HCT116 (cell line): ENCODE data around the gene BMP2K. TPM values are rescaled to one million over a fixed set of nuclear protein-coding genes. Genes with fewer than 3 reads are reported as not detected.

ENCODE experiments used
- ATAC-seq: fragments of 200-7000 bp; cut with Tn5 transposase; 2 replicates; pipeline ENCODE4 v1.9.1; 2020; ENCODE audit warnings: mild to moderate bottlenecking, moderate library complexity
- Bru-seq: library from RNA; stranded (reverse); fragments of 400-500 nt; gene quantifications from one replicate; lab custom pipeline; 2021; lab: Mats Ljungman, UMichigan
- BruChase-seq, 2 experiments: library from RNA; stranded (reverse); fragments of 400-500 nt; gene quantifications; one replicate each; lab custom pipeline; 2021; lab: Mats Ljungman, UMichigan
- BruUV-seq: library from RNA; stranded (reverse); fragments of 400-500 nt; replicated peaks from 2 replicates; lab custom pipeline; 2021; lab: Mats Ljungman, UMichigan
- CTCF ChIA-PET: fragments of 300-600 bp; sonication (Branson Sonifier 250); formaldehyde crosslinking; loops from one replicate; lab custom pipeline; 2021; ENCODE audit warnings: antibody characterized with exemption; lab: Charles Lee
- POLR2A ChIA-PET: fragments of 300-600, 350-600 bp; sonication (Branson Sonifier 250); formaldehyde crosslinking; loops from one replicate; lab custom pipeline; 2021; ENCODE audit warnings: antibody characterized with exemption; lab: Charles Lee
- RAD21 ChIA-PET, 2 experiments: fragments of 300-600 bp; sonication (Branson Sonifier 250); formaldehyde crosslinking; loops; one replicate each; lab custom pipeline; 2023; ENCODE audit warnings: low total read pairs in 2 of 2; ENCODE audit not compliant: uncharacterized antibody in 2 of 2, unreplicated experiment in 2 of 2, low non-redundant PET in 1 of 2; lab: Charles Lee
- DNase-seq: peaks from one replicate; pipeline ENCODE4 v3.0.0-alpha.2; 2010; ENCODE audit warnings: low read depth, low spot score
- H2AFZ ChIP-seq: fragments of 200-600 bp; shearing (Covaris generic), sonication (generic); 2 replicates; pipeline ENCODE4 v1.6.1; 2017; ENCODE audit warnings: low read depth, mixed run types, mixed read lengths, antibody characterized with exemption, low read length; ENCODE audit not compliant: poor library complexity, severe bottlenecking
- H3K27ac ChIP-seq: 2 replicates; pipeline ENCODE4 v1.5.1; 2012; ENCODE audit warnings: low read depth, low read length
- H3K27me3 ChIP-seq: fragments of 200-600 bp; sonication (generic); 2 replicates; pipeline ENCODE4 v1.6.1; 2016; ENCODE audit warnings: mixed run types, low read length, mixed read lengths; ENCODE audit not compliant: insufficient read depth
- H3K36me3 ChIP-seq, 2 experiments: fragments of 200-500 bp in 1 of 2; fragments of 200-600 bp in 1 of 2; sonication (Bioruptor generic) in 1 of 2; sonication (generic) in 1 of 2; 2 replicates each; pipeline versions ENCODE4 v1.5.1 to v1.6.1; 2014 to 2016; ENCODE audit warnings: low read length in 2 of 2, inconsistent platforms in 1 of 2, mixed read lengths in 1 of 2, mixed run types in 1 of 2; ENCODE audit not compliant: insufficient read depth in 2 of 2, control insufficient read depth in 1 of 2
- H3K4me1 ChIP-seq, 2 experiments: fragments of 200-600 bp in 1 of 2; sonication (generic) in 1 of 2; 2 replicates each; pipeline versions ENCODE4 v1.5.1 to v1.6.1; 2012 to 2017; ENCODE audit warnings: low read length in 2 of 2, inconsistent platforms in 1 of 2, mild to moderate bottlenecking in 1 of 2, mixed read lengths in 1 of 2, mixed run types in 1 of 2, moderate library complexity in 1 of 2; ENCODE audit not compliant: insufficient read depth in 2 of 2, control insufficient read depth in 1 of 2
- H3K4me2 ChIP-seq: fragments of 200-600 bp; sonication (generic); 2 replicates; pipeline ENCODE4 v1.6.1; 2017; ENCODE audit warnings: mixed run types, low read length, mixed read lengths
- H3K4me3 ChIP-seq, 2 experiments: fragments of 200-600 bp in 1 of 2; sonication (generic) in 1 of 2; replicated peaks in 1 of 2; 2 replicates each; pipeline ENCODE4 v1.5.1; 2011 to 2016; ENCODE audit warnings: low read length in 2 of 2, control low read depth in 1 of 2, low read depth in 1 of 2, mild to moderate bottlenecking in 1 of 2, mixed read lengths in 1 of 2, mixed run types in 1 of 2
- H3K79me2 ChIP-seq: fragments of 200-600 bp; sonication (generic); 2 replicates; pipeline ENCODE4 v1.6.1; 2017; ENCODE audit warnings: mild to moderate bottlenecking, mixed run types, low read length, moderate library complexity, mixed read lengths; ENCODE audit not compliant: insufficient read depth
- H3K9ac ChIP-seq: fragments of 200-600 bp; sonication (generic); 2 replicates; pipeline ENCODE4 v1.6.1; 2016; ENCODE audit warnings: low read length, mixed read lengths
- H3K9me2 ChIP-seq: fragments of 200-600 bp; sonication (generic), shearing (Covaris generic); 2 replicates; pipeline ENCODE4 v1.6.1; 2017; ENCODE audit warnings: mixed run types, mild to moderate bottlenecking, moderate library complexity; ENCODE audit not compliant: insufficient read depth
- H3K9me3 ChIP-seq, 2 experiments: fragments of 200-500 bp in 1 of 2; fragments of 200-600 bp in 1 of 2; sonication (Bioruptor generic) in 1 of 2; sonication (generic) in 1 of 2; 2 replicates each; pipeline ENCODE4 v1.6.1; 2014 to 2017; ENCODE audit warnings: low read length in 2 of 2, mixed read lengths in 2 of 2, inconsistent platforms in 1 of 2, low read depth in 1 of 2, mild to moderate bottlenecking in 1 of 2, mixed run types in 1 of 2, moderate library complexity in 1 of 2; ENCODE audit not compliant: control insufficient read depth in 1 of 2, insufficient read depth in 1 of 2
- H4K20me1 ChIP-seq: fragments of 200-600 bp; sonication (generic), shearing (Covaris generic); 2 replicates; pipeline ENCODE4 v1.6.1; 2017; ENCODE audit warnings: mixed run types, mild to moderate bottlenecking, moderate library complexity; ENCODE audit not compliant: insufficient read depth
- CEBPB ChIP-seq: IDR thresholded peaks from 2 replicates; pipeline ENCODE4 v1.6.1; 2012; ENCODE audit warnings: low read depth
- EGR1 ChIP-seq: IDR thresholded peaks from 2 replicates; pipeline ENCODE4 v1.6.1; 2012; ENCODE audit warnings: low read depth
- FOSL1 ChIP-seq: IDR thresholded peaks from 2 replicates; pipeline ENCODE4 v1.6.1; 2012; ENCODE audit warnings: low read depth
- JUND ChIP-seq: IDR thresholded peaks from 2 replicates; pipeline ENCODE4 v1.6.1; 2012
- MAX ChIP-seq: IDR thresholded peaks from 2 replicates; pipeline ENCODE4 v1.6.1; 2012
- POLR2AphosphoS5 ChIP-seq: IDR thresholded peaks from 2 replicates; pipeline ENCODE4 v1.6.1; 2011; ENCODE audit warnings: mild to moderate bottlenecking, low read depth, low read length, moderate library complexity
- SIN3A ChIP-seq: IDR thresholded peaks from 2 replicates; pipeline ENCODE4 v1.6.1; 2012; ENCODE audit warnings: low read depth
- SRF ChIP-seq: IDR thresholded peaks from 2 replicates; pipeline ENCODE4 v1.6.1; 2012; ENCODE audit warnings: low read depth
- ZBTB33 ChIP-seq: IDR thresholded peaks from 2 replicates; pipeline ENCODE4 v1.6.1; 2011; ENCODE audit warnings: mild to moderate bottlenecking, low read length, moderate library complexity; ENCODE audit not compliant: insufficient replicate concordance; ENCODE audit errors: extremely low read depth
- ZFX ChIP-seq: fragments of 450-650 bp; IDR thresholded peaks from 2 replicates; pipeline ENCODE4 v1.6.1; 2017
- intact Hi-C: fragments of 100-400 bp; cut with micrococcal nuclease; formaldehyde crosslinking; loops from 2 replicates; pipeline ENCODE4 v1.10.0; 2022
- long read RNA-seq: library from polyadenylated mRNA; unstranded; transcript quantifications from one replicate; pipeline ENCODE4 v2.0.0, GENCODE V29; 2021; ENCODE audit not compliant: unreplicated experiment
- polyA plus RNA-seq: library from polyadenylated mRNA; unstranded; fragments of >200 nt; gene quantifications from 2 replicates; pipeline ENCODE4 v1.2.1, GENCODE V29; 2012; ENCODE audit warnings: missing spikeins
- total RNA-seq: library from RNA; stranded (reverse); gene quantifications from one replicate; pipeline ENCODE4 v1.2.1, GENCODE V29; 2021; ENCODE audit not compliant: unreplicated experiment

BMP2K gene
- total RNA-seq (27.7 TPM), Bru-seq, nascent RNA (percentile 82 among the genes with signal in this experiment), BruChase-seq, experiment 1, labeled RNA remaining after a 6-hour chase (percentile 59 among the genes with signal in this experiment), BruChase-seq, experiment 2, labeled RNA remaining after a 2-hour chase (percentile 64 among the genes with signal in this experiment)
- polyA plus RNA-seq, result 5.7 and 6.9 TPM in 2 replicates
- long read RNA-seq, transcript BMP2K-204 (14 exons, 3,195 nt), result major isoform, 8 of 16 reads
- long read RNA-seq, partial matches to known transcripts, result 2 of 16 reads
- long read RNA-seq, other reads (novel, unspliced or antisense), result 5 of 16 reads

- POLR2A ChIA-PET, result interaction anchor here (0.6 kb wide), 1 partner anchor 413 kb away, joined by 4 read pairs; no protein-coding TSS in a partner anchor
- RAD21 ChIA-PET, result interaction anchor here in 1 of 2 experiments (0.7 kb wide), 1 partner anchor 96 kb away, joined by 7 read pairs; no protein-coding TSS in a partner anchor
- DNase-seq, result peak; percentile 27
Measured at GRCh38 chr4:78776079-78776728, at the start of gene BMP2K. BMP2K (plus strand) TSS chr4:78776350; CDS start chr4:78776544, 194 bp downstream.

More at GRCh38 chr4:78776079-78776728, at the start of gene BMP2K:
- no peaks in the 10 kb centered on the region for H3K9me3 ChIP-seq
- H3K4me3 ChIP-seq, result peak within 1 kb of the TSS; percentile 81 to 88
- CTCF ChIA-PET, result no interaction called here
- peak within 1 kb of the TSS; percentile 80 for H3K27ac ChIP-seq
- peak within 1 kb of the TSS; percentile 94 for H3K9ac ChIP-seq
- no TSS peak for BruUV-seq
- peak within 1 kb of the TSS; percentile 91 for H3K4me2 ChIP-seq
- peaks cover 45% of the 10 kb centered on the region for H3K79me2 ChIP-seq
- H3K36me3 ChIP-seq, result no peaks in the 10 kb centered on the region
- H4K20me1 ChIP-seq, result 0 out of 2 replicates have a peak, but pooled peaks cover 6% of the 10 kb centered on the region
- no peaks in the 10 kb centered on the region for H3K9me2 ChIP-seq
- peak; percentile 87 for ATAC-seq
- H2AFZ ChIP-seq, result peak within 1 kb of the TSS; percentile 29
- intact Hi-C loops, result no loop called here
- H3K27me3 ChIP-seq, result no peaks in the 10 kb centered on the region
- peaks cover 4 to 23% of the 10 kb centered on the region in 2 experiments; a peak in 3 of 4 replicates for H3K4me1 ChIP-seq
- TF ChIP-seq CEBPB (no peak), FOSL1 (no peak), ZBTB33 (no peak), SRF (no peak), SIN3A (no peak; the same call in 1 of the 2 replicates), MAX (no peak), POLR2AphosphoS5 (peak; percentile 80), EGR1 (peak; percentile 29; the same call in 1 of the 2 replicates), JUND (no peak), ZFX (peak; percentile 46; the same call in 1 of the 2 replicates)
